OCI-LY1 (cell line): ENCODE measurements around the gene CSNK2A1.

Experiments
- H2AFZ ChIP-seq: fragments of 200-600 bp; sonication (generic), shearing (Covaris generic); 2 replicates; pipeline ENCODE4 v1.6.0; 2014; ENCODE audit warnings: antibody characterized with exemption, mild to moderate bottlenecking, low read length
- H3F3A ChIP-seq: fragments of 200-600 bp; sonication (generic), shearing (Covaris generic); 2 replicates; pipeline ENCODE4 v1.6.0; 2014; ENCODE audit warnings: mild to moderate bottlenecking, antibody characterized with exemption, low read length, moderate library complexity; ENCODE audit not compliant: insufficient read depth
- H3K27ac ChIP-seq: fragments of 200-600 bp; sonication (generic); 2 replicates; pipeline ENCODE4 v1.5.1; 2014; ENCODE audit warnings: low read length, mixed run types, mild to moderate bottlenecking, low read depth; ENCODE audit not compliant: poor library complexity, severe bottlenecking
- H3K27me3 ChIP-seq: fragments of 200-600 bp; sonication (generic); 2 replicates; pipeline ENCODE4 v1.6.0; 2014; ENCODE audit warnings: antibody characterized with exemption, mild to moderate bottlenecking, low read length, moderate library complexity; ENCODE audit not compliant: insufficient read depth
- H3K36me3 ChIP-seq: fragments of 200-600 bp; sonication (generic); 2 replicates; pipeline ENCODE4 v1.6.1; 2014; ENCODE audit warnings: mild to moderate bottlenecking, antibody characterized with exemption, low read length, moderate library complexity, mixed read lengths; ENCODE audit not compliant: insufficient read depth
- H3K4me1 ChIP-seq: fragments of 200-600 bp; sonication (generic); 2 replicates; pipeline ENCODE4 v1.5.1; 2014; ENCODE audit warnings: mild to moderate bottlenecking, low read length, moderate library complexity; ENCODE audit not compliant: insufficient read depth, severe bottlenecking
- H3K4me2 ChIP-seq: fragments of 200-600 bp; sonication (generic), shearing (Covaris generic); 2 replicates; pipeline ENCODE4 v1.6.1; 2014; ENCODE audit warnings: low read length
- H3K4me3 ChIP-seq: fragments of 200-600 bp; sonication (generic); 2 replicates; pipeline ENCODE4 v1.5.1; 2014; ENCODE audit warnings: low read length, low read depth, mild to moderate bottlenecking, mixed read lengths; ENCODE audit not compliant: poor library complexity, severe bottlenecking
- H3K79me2 ChIP-seq: fragments of 200-600 bp; shearing (Covaris generic); 2 replicates; pipeline ENCODE4 v1.6.1; 2016; ENCODE audit warnings: mixed run types, low read length, mixed read lengths; ENCODE audit not compliant: insufficient read depth
- H3K9ac ChIP-seq: fragments of 200-600 bp; sonication (generic), shearing (Covaris generic); 2 replicates; pipeline ENCODE4 v1.6.1; 2014; ENCODE audit warnings: mild to moderate bottlenecking, low read length, mixed read lengths
- H3K9me2 ChIP-seq: fragments of 200-600 bp; sonication (generic), shearing (Covaris generic); 2 replicates; pipeline ENCODE4 v1.6.1; 2014; ENCODE audit warnings: low read depth, mild to moderate bottlenecking, low read length, mixed read lengths
- H3K9me3 ChIP-seq: fragments of 200-600 bp; shearing (Covaris generic); 2 replicates; pipeline ENCODE4 v1.6.1; 2014; ENCODE audit warnings: low read length, mixed read lengths
- H4K20me1 ChIP-seq: fragments of 200-600 bp; sonication (generic), shearing (Covaris generic); 2 replicates; pipeline ENCODE4 v1.6.0; 2016; ENCODE audit warnings: mild to moderate bottlenecking, low read length; ENCODE audit not compliant: insufficient read depth
- EZH2 ChIP-seq: fragments of 200-600 bp; sonication (generic), shearing (Covaris generic); IDR thresholded peaks from 2 replicates; pipeline ENCODE4 v1.8.0; 2017; ENCODE audit warnings: borderline replicate concordance, mixed run types, mild to moderate bottlenecking, antibody characterized with exemption, low read length, moderate library complexity, mixed read lengths
- TF ChIP-seq, protein P1 (sequence below): fragments of 200-600 bp; sonication (generic), shearing (Covaris generic); IDR thresholded peaks from 2 replicates; pipeline ENCODE4 v1.5.1; 2017; ENCODE audit warnings: mild to moderate bottlenecking, antibody characterized with exemption, low read length, moderate library complexity, mixed read lengths

CSNK2A1 gene

DNA sequence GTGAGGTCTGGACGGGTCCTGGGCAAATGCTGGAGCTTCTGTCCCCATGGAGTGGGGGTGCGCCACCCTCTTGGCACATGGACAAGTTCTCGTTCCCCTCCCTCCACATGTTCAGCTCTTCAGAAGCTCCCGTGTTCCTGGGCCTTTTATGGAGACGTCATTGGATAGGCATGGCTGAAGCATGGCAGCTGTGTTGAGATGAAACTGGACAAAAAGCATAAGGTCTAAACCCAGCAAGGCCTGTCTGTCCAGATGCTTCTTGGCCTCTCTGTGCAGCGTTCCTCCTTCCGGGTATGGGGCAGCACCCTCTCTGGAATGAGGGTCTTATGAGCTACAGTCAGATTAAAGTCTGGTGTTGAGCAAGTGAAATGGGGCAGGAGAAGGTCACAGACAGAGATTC lies 108.0 kb downstream of the CSNK2A1 start:
- no peak overlapping the region for H3K27ac ChIP-seq
- H3K36me3 ChIP-seq, result peaks cover 70% of the 10 kb centered on the region
- H3K27me3 ChIP-seq, result no peaks in the 10 kb centered on the region
- no peaks in the 10 kb centered on the region for H3K79me2 ChIP-seq
- H3K4me2 ChIP-seq, result no peak overlapping the region
- no peaks in the 10 kb centered on the region for H3K9me2 ChIP-seq
- H3K4me3 ChIP-seq, result no peak overlapping the region
- H2AFZ ChIP-seq, result no peak overlapping the region
- no peak overlapping the region for H3K9ac ChIP-seq
- no peaks in the 10 kb centered on the region for H4K20me1 ChIP-seq
- no peaks in the 10 kb centered on the region for H3F3A ChIP-seq
- no peaks in the 10 kb centered on the region for H3K9me3 ChIP-seq
- H3K4me1 ChIP-seq, result peaks cover 28% of the 10 kb centered on the region
- TF ChIP-seq, protein P1, sequence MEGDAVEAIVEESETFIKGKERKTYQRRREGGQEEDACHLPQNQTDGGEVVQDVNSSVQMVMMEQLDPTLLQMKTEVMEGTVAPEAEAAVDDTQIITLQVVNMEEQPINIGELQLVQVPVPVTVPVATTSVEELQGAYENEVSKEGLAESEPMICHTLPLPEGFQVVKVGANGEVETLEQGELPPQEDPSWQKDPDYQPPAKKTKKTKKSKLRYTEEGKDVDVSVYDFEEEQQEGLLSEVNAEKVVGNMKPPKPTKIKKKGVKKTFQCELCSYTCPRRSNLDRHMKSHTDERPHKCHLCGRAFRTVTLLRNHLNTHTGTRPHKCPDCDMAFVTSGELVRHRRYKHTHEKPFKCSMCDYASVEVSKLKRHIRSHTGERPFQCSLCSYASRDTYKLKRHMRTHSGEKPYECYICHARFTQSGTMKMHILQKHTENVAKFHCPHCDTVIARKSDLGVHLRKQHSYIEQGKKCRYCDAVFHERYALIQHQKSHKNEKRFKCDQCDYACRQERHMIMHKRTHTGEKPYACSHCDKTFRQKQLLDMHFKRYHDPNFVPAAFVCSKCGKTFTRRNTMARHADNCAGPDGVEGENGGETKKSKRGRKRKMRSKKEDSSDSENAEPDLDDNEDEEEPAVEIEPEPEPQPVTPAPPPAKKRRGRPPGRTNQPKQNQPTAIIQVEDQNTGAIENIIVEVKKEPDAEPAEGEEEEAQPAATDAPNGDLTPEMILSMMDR, result no peak
- no peak for TF ChIP-seq EZH2

DNA sequence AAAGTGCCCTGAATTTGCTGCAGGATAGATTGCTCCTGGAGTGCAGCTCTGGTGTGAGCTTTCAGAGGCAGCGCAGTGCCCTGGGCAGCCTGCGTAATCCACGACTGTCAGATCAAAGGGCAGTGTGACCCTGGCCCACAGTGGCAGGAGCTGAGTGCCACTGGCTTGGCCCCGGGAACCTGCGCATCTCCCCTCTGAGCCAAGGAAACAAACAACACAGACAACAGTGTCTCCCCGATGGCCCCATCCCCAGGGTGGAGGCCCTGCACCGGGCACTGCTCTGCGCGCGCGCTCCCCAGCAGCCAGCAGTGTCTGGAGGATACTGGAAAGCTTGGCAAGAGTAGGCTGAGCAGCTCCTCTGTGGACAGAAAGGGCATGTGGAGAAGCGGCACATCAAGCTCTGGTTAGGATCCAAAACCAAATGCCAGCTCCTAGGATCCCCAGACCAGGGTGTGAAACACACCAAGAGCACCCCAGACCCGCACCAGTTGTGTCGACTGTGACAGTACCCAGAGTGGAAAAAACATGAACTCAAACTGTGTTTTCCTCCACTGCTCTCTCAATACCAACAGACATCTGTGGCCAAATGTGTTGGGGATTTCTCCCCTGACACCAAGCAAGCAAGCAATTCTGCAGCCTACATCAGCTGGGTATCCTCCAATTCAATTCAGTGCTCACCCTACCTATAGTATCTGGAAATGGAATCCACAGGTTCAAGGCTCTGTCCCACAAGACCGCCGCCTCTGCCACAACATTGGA lies 108.8 kb downstream of the CSNK2A1 start:
- H3F3A ChIP-seq, result no peaks in the 10 kb centered on the region
- TF ChIP-seq, protein P1, result no peak
- no peak for TF ChIP-seq EZH2
- no peak overlapping the region for H2AFZ ChIP-seq
- no peaks in the 10 kb centered on the region for H4K20me1 ChIP-seq
- H3K9me3 ChIP-seq, result no peaks in the 10 kb centered on the region
- H3K9me2 ChIP-seq, result no peaks in the 10 kb centered on the region
- H3K27ac ChIP-seq, result no peak overlapping the region
- H3K4me3 ChIP-seq, result no peak overlapping the region
- H3K4me1 ChIP-seq, result peaks cover 28% of the 10 kb centered on the region
- no peak overlapping the region for H3K9ac ChIP-seq
- H3K36me3 ChIP-seq, result peaks cover 70% of the 10 kb centered on the region
- no peak overlapping the region for H3K4me2 ChIP-seq
- no peaks in the 10 kb centered on the region for H3K79me2 ChIP-seq
- no peaks in the 10 kb centered on the region for H3K27me3 ChIP-seq

DNA sequence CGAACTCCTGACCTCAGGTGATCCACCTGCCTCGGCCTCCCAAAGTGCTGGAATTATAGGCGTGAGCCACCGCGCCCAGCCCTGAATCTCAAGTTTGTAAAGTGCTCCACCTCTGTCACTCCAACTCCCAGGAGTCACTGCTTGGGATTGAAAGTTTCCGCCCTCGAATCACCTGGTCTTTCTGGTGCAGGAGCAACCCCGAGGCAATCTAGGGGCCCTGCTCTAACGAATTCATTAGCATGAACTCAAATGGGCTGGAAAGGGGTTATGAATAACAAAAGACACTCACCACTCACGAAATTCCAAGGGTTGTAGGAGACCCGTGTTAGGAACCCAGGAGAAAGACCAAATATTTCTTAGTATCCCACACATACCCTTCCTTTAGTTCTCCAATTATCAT lies 109.4 kb downstream of the CSNK2A1 start:
- no peaks in the 10 kb centered on the region for H3F3A ChIP-seq
- H2AFZ ChIP-seq, result no peak overlapping the region
- no peak for TF ChIP-seq EZH2
- TF ChIP-seq, protein P1, result no peak
- no peaks in the 10 kb centered on the region for H3K79me2 ChIP-seq
- H3K4me1 ChIP-seq, result peaks cover 24% of the 10 kb centered on the region
- no peaks in the 10 kb centered on the region for H4K20me1 ChIP-seq
- H3K36me3 ChIP-seq, result peaks cover 70% of the 10 kb centered on the region; the same call in 1 of the 2 replicates
- no peak overlapping the region for H3K9ac ChIP-seq
- no peak overlapping the region for H3K4me3 ChIP-seq
- no peak overlapping the region for H3K4me2 ChIP-seq
- no peak overlapping the region for H3K27ac ChIP-seq
- no peaks in the 10 kb centered on the region for H3K9me3 ChIP-seq
- no peaks in the 10 kb centered on the region for H3K9me2 ChIP-seq
- no peaks in the 10 kb centered on the region for H3K27me3 ChIP-seq
